Endothelial cell of umbilical vein (primary cell): ENCODE measurements around the gene TTC17. TPM values are rescaled to one million over a fixed set of nuclear protein-coding genes. Genes with fewer than 3 reads are reported as not detected.

Experiments
- BruUV-seq: library from RNA; stranded (reverse); fragments of 400-500 nt; replicated peaks from 2 replicates; lab custom pipeline; 2021; lab: Mats Ljungman, UMichigan
- CTCF ChIA-PET: fragments of 300-600, 350-600 bp; sonication (Branson Sonifier 250); formaldehyde crosslinking; loops from one replicate; lab custom pipeline; 2021; ENCODE audit warnings: antibody characterized with exemption, inconsistent platforms; lab: Charles Lee
- POLR2A ChIA-PET: fragments of 300-600, 350-600 bp; sonication (Branson Sonifier 250); formaldehyde crosslinking; loops from one replicate; lab custom pipeline; 2021; ENCODE audit warnings: antibody characterized with exemption, inconsistent platforms; lab: Charles Lee
- DNase-seq: peaks from one replicate; pipeline ENCODE4 v3.0.0-alpha.2; 2011; ENCODE audit warnings: low read depth, low spot score
- FAIRE-seq: peaks from 2 replicates; lab custom pipeline; 2011; peaks lifted over from hg19 to GRCh38; lab: Jason Lieb, UNC
- H2AFZ ChIP-seq: 2 replicates; pipeline ENCODE4 v1.6.0; 2012; ENCODE audit warnings: low read depth, low read length, control low read depth, inconsistent platforms
- H3K27ac ChIP-seq: 2 replicates; pipeline ENCODE4 v1.5.1; 2011; ENCODE audit warnings: low read depth, mild to moderate bottlenecking, control low read depth, low read length, moderate library complexity; ENCODE audit not compliant: insufficient read depth
- H3K27me3 ChIP-seq, 2 experiments: 2 replicates each; pipeline versions ENCODE4 v1.6.0 to v1.6.1; 2011; ENCODE audit warnings: low read length in 2 of 2, mixed read lengths in 1 of 2; ENCODE audit not compliant: control insufficient read depth in 2 of 2, insufficient read depth in 2 of 2
- H3K36me3 ChIP-seq, 2 experiments: 2 replicates in 1 of 2; 3 replicates in 1 of 2; pipeline ENCODE4 v1.5.1; 2011; ENCODE audit warnings: low read length in 2 of 2, mild to moderate bottlenecking in 1 of 2, moderate library complexity in 1 of 2; ENCODE audit not compliant: control insufficient read depth in 2 of 2, insufficient read depth in 2 of 2; ENCODE audit errors: extremely low read depth in 1 of 2
- H3K4me1 ChIP-seq: 3 replicates; pipeline ENCODE4 v1.5.1; 2011; ENCODE audit warnings: mild to moderate bottlenecking, low read length; ENCODE audit not compliant: control insufficient read depth, insufficient read depth; ENCODE audit errors: extremely low read depth
- H3K4me2 ChIP-seq: 2 replicates; pipeline ENCODE4 v1.6.1; 2011; ENCODE audit warnings: low read length, control low read depth, mixed read lengths; ENCODE audit not compliant: insufficient read depth
- H3K4me3 ChIP-seq, 3 experiments: fragments of 200-600 bp in 1 of 3; sonication (generic), shearing (Covaris generic) in 1 of 3; replicated peaks in 1 of 3; 2 replicates each; pipeline ENCODE4 v1.5.1; 2011 to 2016; ENCODE audit warnings: control low read depth in 3 of 3, low read length in 3 of 3, mild to moderate bottlenecking in 2 of 3, inconsistent platforms in 1 of 3, low read depth in 1 of 3, moderate library complexity in 1 of 3; ENCODE audit not compliant: insufficient read depth in 1 of 3
- H3K79me2 ChIP-seq: 2 replicates; pipeline ENCODE4 v1.6.0; 2012; ENCODE audit warnings: low read length, inconsistent platforms; ENCODE audit not compliant: control insufficient read depth, insufficient read depth
- H3K9ac ChIP-seq: replicated peaks from 2 replicates; pipeline ENCODE3; 2011; ENCODE audit warnings: low read length, control low read depth; ENCODE audit not compliant: insufficient read depth; ENCODE audit errors: extremely low read depth
- H3K9me1 ChIP-seq: replicated peaks from 3 replicates; pipeline ENCODE4 v1.6.0; 2011; ENCODE audit warnings: mild to moderate bottlenecking, low read length; ENCODE audit not compliant: control insufficient read depth, insufficient read depth; ENCODE audit errors: extremely low read depth
- H3K9me3 ChIP-seq: replicated peaks from 2 replicates; pipeline ENCODE4 v1.5.1; 2012; ENCODE audit warnings: low read length, inconsistent platforms; ENCODE audit not compliant: control insufficient read depth, insufficient read depth
- H4K20me1 ChIP-seq: replicated peaks from 2 replicates; pipeline ENCODE3; 2011; ENCODE audit warnings: mild to moderate bottlenecking, low read length; ENCODE audit not compliant: control insufficient read depth, insufficient read depth; ENCODE audit errors: extremely low read depth
- CTCF ChIP-seq, 2 donors: IDR thresholded peaks; 1 replicate in 1 of 2; 2 replicates in 1 of 2; pipeline ENCODE4 v1.5.1; 2011; ENCODE audit warnings: low read length in 2 of 2, mild to moderate bottlenecking in 2 of 2, moderate library complexity in 2 of 2, control low read depth in 1 of 2, inconsistent platforms in 1 of 2, low read depth in 1 of 2; ENCODE audit not compliant: insufficient read depth in 1 of 2; ENCODE audit errors: extremely low read depth in 1 of 2
- EZH2 ChIP-seq: IDR thresholded peaks from 2 replicates; pipeline ENCODE4 v1.6.1; 2012; ENCODE audit warnings: borderline replicate concordance, low read depth, mild to moderate bottlenecking, moderate library complexity, low read length, inconsistent platforms; ENCODE audit not compliant: severe bottlenecking
- FOS ChIP-seq: IDR thresholded peaks from 2 replicates; pipeline ENCODE4 v1.6.1; 2011; ENCODE audit warnings: mild to moderate bottlenecking, low read length, moderate library complexity, borderline replicate concordance; ENCODE audit not compliant: insufficient read depth
- GATA2 ChIP-seq: IDR thresholded peaks from 2 replicates; pipeline ENCODE4 v1.7.0; 2011; ENCODE audit warnings: low read depth, mild to moderate bottlenecking, moderate library complexity, mixed read lengths, low read length; ENCODE audit not compliant: insufficient read length, insufficient read depth
- JUN ChIP-seq: IDR thresholded peaks from 2 replicates; pipeline ENCODE4 v1.6.1; 2011; ENCODE audit warnings: borderline replicate concordance, low read depth; ENCODE audit not compliant: insufficient read length, insufficient read depth
- MAX ChIP-seq: IDR thresholded peaks from 2 replicates; pipeline ENCODE4 v1.6.1; 2011; ENCODE audit not compliant: insufficient read depth, insufficient read length
- MYC ChIP-seq: IDR thresholded peaks from one replicate; pipeline ENCODE4 v1.6.1; 2011; ENCODE audit warnings: mild to moderate bottlenecking, low read depth, low read length
- POLR2A ChIP-seq: IDR thresholded peaks from 2 replicates; pipeline ENCODE4 v1.6.1; 2012; ENCODE audit warnings: low read depth, mild to moderate bottlenecking, control low read depth, low read length
- POLR2AphosphoS5 ChIP-seq: IDR thresholded peaks from 2 replicates; pipeline ENCODE4 v1.6.1; 2012; ENCODE audit warnings: low read depth, mild to moderate bottlenecking, control low read depth, low read length, moderate library complexity; ENCODE audit not compliant: insufficient read depth
- dilution Hi-C: fragments of 300-500 bp; cut with MboI; formaldehyde crosslinking; loops from one replicate; pipeline ENCODE4 v1.15.0; 2019; ENCODE audit warnings: low sequenced_read_pairs; ENCODE audit not compliant: extremely low pct_ligation_motif_present
- intact Hi-C: fragments of 100-400 bp; cut with micrococcal nuclease; formaldehyde crosslinking; loops from one replicate; pipeline ENCODE4 v1.10.0; 2022
- polyA plus RNA-seq, 4 experiments: library from polyadenylated mRNA; depleted of rRNA in 3 of 4; stranded (reverse) in 3 of 4; unstranded in 1 of 4; fragments of >200 nt; gene quantifications; 2 replicates each; pipeline versions ENCODE4 v1.2.1 to v1.2.3, GENCODE V29; 2011 to 2012; ENCODE audit warnings: missing spikeins in 1 of 4
- total RNA-seq: library from RNA; stranded (reverse); gene quantifications from 2 replicates; pipeline ENCODE4 v1.2.3, GENCODE V29; 2021

Gene TTC17
- total and polyA plus RNA-seq, 2 donors (not counting 3 experiments of a cell fraction or from before 2014, with no cell fraction given): 60.7 to 66.8 TPM

- H3K9me3 ChIP-seq: no peaks in the 10 kb centered on the region
- POLR2A ChIA-PET: no interaction called here
- CTCF ChIA-PET: no interaction called here
- dilution Hi-C loops: no loop called here
- intact Hi-C loops: no loop called here
- no peak overlapping the region for H3K4me2 ChIP-seq
- no TSS peak for BruUV-seq
- H2AFZ ChIP-seq: no peak overlapping the region
- DNase-seq (no peak), FAIRE-seq (no peak)
- H3K27me3 ChIP-seq: no peaks in the 10 kb centered on the region
- H3K9ac ChIP-seq: no peak overlapping the region
- peaks cover 2% of the 10 kb centered on the region for H3K9me1 ChIP-seq
- no peak overlapping the region for H3K4me3 ChIP-seq
- no peaks in the 10 kb centered on the region for H4K20me1 ChIP-seq
- H3K79me2 ChIP-seq: no peaks in the 10 kb centered on the region
- no peak for TF ChIP-seq MAX
- TF ChIP-seq GATA2: no peak
- no peak for TF ChIP-seq MYC
- TF ChIP-seq POLR2A: no peak
- TF ChIP-seq EZH2: no peak
- TF ChIP-seq POLR2AphosphoS5: no peak
- TF ChIP-seq FOS: no peak
- no peak for TF ChIP-seq CTCF (IDR thresholded peaks at IDR 0.05; ENCODE audit: extremely low read depth in 1 of 2, insufficient read depth in 1 of 2, low read depth in 1 of 2, low read length in 2 of 2)
- no peak for TF ChIP-seq JUN
- no peak overlapping the region for H3K27ac ChIP-seq
- no peaks in the 10 kb centered on the region for H3K4me1 ChIP-seq
- H3K36me3 ChIP-seq: peaks cover 4 to 16% of the 10 kb centered on the region in 2 experiments
These were observed 41.4 kb downstream of the TTC17 start for GRCh38 chr11:43399983-43400630.
